Keratinocyte (primary cell): ENCODE data around the gene PRKN.

Experiments
- EZH2 ChIP-seq: IDR thresholded peaks from one replicate; pipeline ENCODE4 v1.6.1; 2012; ENCODE audit warnings: inconsistent platforms, mild to moderate bottlenecking, low read length, moderate library complexity
- TF ChIP-seq, protein P1 (sequence below), 3 experiments: IDR thresholded peaks in 1 of 3; conservative IDR thresholded peaks in 1 of 3; optimal IDR thresholded peaks in 1 of 3; 2 replicates in 2 of 3; 3 replicates in 1 of 3; pipeline versions ENCODE3 to v1.5.1; 2011; ENCODE audit warnings: low read length in 3 of 3, mild to moderate bottlenecking in 3 of 3, moderate library complexity in 2 of 3, control low read depth in 1 of 3, inconsistent platforms in 1 of 3; ENCODE audit not compliant: insufficient read depth in 2 of 3; ENCODE audit errors: extremely low read depth in 1 of 3

GRCh38 chr6:161667957-161668356 is 1059.6 kb downstream of the PRKN start:
- TF ChIP-seq, protein P1, sequence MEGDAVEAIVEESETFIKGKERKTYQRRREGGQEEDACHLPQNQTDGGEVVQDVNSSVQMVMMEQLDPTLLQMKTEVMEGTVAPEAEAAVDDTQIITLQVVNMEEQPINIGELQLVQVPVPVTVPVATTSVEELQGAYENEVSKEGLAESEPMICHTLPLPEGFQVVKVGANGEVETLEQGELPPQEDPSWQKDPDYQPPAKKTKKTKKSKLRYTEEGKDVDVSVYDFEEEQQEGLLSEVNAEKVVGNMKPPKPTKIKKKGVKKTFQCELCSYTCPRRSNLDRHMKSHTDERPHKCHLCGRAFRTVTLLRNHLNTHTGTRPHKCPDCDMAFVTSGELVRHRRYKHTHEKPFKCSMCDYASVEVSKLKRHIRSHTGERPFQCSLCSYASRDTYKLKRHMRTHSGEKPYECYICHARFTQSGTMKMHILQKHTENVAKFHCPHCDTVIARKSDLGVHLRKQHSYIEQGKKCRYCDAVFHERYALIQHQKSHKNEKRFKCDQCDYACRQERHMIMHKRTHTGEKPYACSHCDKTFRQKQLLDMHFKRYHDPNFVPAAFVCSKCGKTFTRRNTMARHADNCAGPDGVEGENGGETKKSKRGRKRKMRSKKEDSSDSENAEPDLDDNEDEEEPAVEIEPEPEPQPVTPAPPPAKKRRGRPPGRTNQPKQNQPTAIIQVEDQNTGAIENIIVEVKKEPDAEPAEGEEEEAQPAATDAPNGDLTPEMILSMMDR (optimal IDR thresholded peaks at IDR 0.05 in 1 of 3, IDR thresholded peaks at IDR 0.05 in 1 of 3, conservative IDR thresholded peaks at IDR 0.05 in 1 of 3; ENCODE audit: extremely low read depth in 1 of 3, insufficient read depth in 2 of 3, low read length in 3 of 3) = no peak
- no peak for TF ChIP-seq EZH2
